HUES6 (cell line): Measurements from ENCODE around the gene C1QL3.

ENCODE experiments used
- H3K27ac ChIP-seq: 2 replicates; pipeline ENCODE4 v1.7.0; 2013; ENCODE audit warnings: low read depth, mild to moderate bottlenecking, low read length, inconsistent platforms
- H3K27me3 ChIP-seq: 2 replicates; pipeline ENCODE4 v1.6.1; 2013; ENCODE audit warnings: low read length; ENCODE audit not compliant: control insufficient read depth, insufficient read depth
- H3K36me3 ChIP-seq: 2 replicates; pipeline ENCODE4 v1.6.1; 2013; ENCODE audit warnings: low read length; ENCODE audit not compliant: control insufficient read depth, insufficient read depth
- H3K4me1 ChIP-seq: 2 replicates; pipeline ENCODE4 v1.6.1; 2013; ENCODE audit warnings: low read length; ENCODE audit not compliant: control insufficient read depth, insufficient read depth
- H3K4me3 ChIP-seq: 2 replicates; pipeline ENCODE4 v1.5.1; 2013; ENCODE audit warnings: low read depth, low read length
- H3K9ac ChIP-seq: one replicate; pipeline ENCODE4 v1.6.1; 2013; ENCODE audit warnings: mild to moderate bottlenecking, low read length
- H3K9me3 ChIP-seq: 2 replicates; pipeline ENCODE4 v1.6.1; 2013; ENCODE audit warnings: low read depth, low read length; ENCODE audit not compliant: control insufficient read depth, insufficient read depth

C1QL3 gene

DNA sequence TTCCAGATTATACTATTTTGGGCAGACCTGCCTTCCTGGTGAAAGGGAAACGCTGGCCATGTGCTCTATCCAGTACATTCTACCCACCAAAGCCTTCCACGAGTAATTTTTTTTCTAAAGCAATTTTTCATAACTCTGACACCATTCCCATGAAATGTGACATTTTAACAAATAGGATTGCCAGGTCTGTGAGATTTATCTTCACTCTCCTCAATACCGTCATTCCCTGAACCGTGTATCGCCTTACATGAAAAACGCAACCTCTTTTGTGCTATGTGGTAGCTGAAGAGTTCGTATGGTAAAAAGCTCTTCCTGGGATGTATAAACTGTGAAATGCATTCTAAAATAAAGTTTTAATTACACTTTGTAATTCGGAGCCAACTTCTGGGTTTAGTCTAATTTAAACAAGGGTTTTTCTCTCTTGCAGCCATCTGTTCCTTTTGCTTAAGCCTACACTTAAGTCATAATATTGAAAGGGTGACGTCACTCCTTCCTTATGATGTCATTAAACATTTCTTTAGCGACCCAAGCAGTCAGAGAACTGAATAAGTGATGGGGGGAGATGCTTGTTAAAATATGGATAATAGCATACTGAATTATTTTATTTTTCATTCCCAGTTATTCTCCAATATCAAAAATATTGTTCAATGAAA, 27.7 kb downstream of the C1QL3 start:
- H3K4me1 ChIP-seq = no peaks in the 10 kb centered on the region
- no peak overlapping the region for H3K4me3 ChIP-seq
- no peak overlapping the region for H3K9ac ChIP-seq
- no peaks in the 10 kb centered on the region for H3K36me3 ChIP-seq
- H3K27me3 ChIP-seq = no peaks in the 10 kb centered on the region
- no peak overlapping the region for H3K27ac ChIP-seq
- no peaks in the 10 kb centered on the region for H3K9me3 ChIP-seq

DNA sequence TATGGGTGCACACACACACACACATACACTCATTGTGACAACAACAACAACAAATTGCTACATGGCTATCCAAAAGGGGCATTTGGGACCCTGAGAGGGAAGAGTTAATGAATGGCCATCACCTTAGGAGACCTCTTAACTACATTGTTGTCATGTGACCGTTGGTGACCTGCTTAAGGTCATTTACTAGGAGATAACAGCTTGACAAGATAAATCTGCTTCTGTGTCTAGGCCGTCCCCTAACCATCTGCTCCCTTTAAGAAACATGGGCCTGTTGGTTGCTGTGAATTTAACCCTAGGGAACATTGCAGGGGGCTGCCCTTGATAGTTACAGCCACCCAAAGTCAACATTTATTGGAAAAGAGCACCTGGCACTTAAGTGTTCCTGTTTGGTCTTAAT, 29.7 kb downstream of the C1QL3 start:
- H3K9ac ChIP-seq = no peak overlapping the region
- H3K27me3 ChIP-seq = no peaks in the 10 kb centered on the region
- no peak overlapping the region for H3K27ac ChIP-seq
- H3K4me1 ChIP-seq = no peaks in the 10 kb centered on the region
- no peak overlapping the region for H3K4me3 ChIP-seq
- H3K9me3 ChIP-seq = no peaks in the 10 kb centered on the region
- H3K36me3 ChIP-seq = no peaks in the 10 kb centered on the region

DNA sequence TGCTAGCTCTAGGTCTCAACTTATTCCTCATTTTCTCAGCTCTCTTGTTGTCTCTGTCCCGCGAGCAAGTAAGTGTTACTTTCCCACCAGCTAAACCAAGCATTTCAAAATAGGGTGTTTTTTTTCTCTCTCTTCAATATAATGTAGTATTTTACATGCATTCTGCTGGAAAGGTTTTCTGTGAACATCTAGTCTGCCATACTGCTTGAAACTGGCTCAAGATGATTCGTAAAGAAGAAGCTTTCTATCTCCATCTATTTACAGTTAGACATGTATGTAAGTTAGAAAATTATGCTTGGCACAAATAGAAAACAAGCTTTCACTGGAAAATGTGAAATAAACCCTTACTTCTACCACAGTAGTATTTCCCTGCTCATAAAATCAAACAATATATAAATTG, 31.2 kb downstream of the C1QL3 start:
- Histone ChIP-seq H3K4me3 (no peak overlapping the region), H3K4me1 (no peaks in the 10 kb centered on the region), H3K27ac (no peak overlapping the region), H3K27me3 (no peaks in the 10 kb centered on the region), H3K36me3 (no peaks in the 10 kb centered on the region), H3K9ac (no peak overlapping the region), H3K9me3 (no peaks in the 10 kb centered on the region)

DNA sequence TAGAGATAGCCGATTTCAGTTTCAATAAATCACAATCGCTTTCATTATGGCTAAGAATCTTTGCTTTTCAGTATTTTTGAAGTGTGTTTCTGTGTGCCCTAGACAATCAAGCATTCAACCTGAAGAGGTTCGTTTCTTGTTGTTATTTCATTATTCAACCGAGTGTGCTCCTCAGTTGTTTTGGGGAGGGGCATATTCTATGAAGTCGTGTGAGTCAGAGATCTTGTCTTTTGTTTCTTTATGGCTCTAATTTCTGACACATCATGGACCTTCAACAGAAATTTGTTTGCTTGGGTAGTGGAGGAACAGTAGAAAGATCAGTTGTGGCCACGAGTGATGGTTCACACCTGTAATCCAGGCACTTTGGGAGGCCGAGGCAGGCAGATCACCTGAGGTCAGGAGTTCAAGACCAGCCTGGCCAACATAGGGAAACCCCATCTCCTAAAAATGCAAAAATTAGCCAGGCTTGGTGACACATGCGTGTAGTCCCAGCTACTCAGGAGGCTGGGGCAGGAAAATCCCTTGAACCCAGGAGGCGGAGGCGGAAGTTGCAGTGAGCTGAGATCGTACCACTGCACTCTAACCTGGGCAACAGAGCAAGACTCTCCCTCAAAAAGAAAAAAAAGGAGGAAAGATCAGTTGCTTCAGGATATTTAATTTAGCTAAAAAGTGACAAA, 38.3 kb downstream of the C1QL3 start:
- no peak overlapping the region for H3K9ac ChIP-seq
- H3K27ac ChIP-seq = no peak overlapping the region
- no peaks in the 10 kb centered on the region for H3K36me3 ChIP-seq
- H3K9me3 ChIP-seq = no peaks in the 10 kb centered on the region
- H3K4me3 ChIP-seq = no peak overlapping the region
- H3K4me1 ChIP-seq = no peaks in the 10 kb centered on the region
- H3K27me3 ChIP-seq = no peaks in the 10 kb centered on the region

DNA sequence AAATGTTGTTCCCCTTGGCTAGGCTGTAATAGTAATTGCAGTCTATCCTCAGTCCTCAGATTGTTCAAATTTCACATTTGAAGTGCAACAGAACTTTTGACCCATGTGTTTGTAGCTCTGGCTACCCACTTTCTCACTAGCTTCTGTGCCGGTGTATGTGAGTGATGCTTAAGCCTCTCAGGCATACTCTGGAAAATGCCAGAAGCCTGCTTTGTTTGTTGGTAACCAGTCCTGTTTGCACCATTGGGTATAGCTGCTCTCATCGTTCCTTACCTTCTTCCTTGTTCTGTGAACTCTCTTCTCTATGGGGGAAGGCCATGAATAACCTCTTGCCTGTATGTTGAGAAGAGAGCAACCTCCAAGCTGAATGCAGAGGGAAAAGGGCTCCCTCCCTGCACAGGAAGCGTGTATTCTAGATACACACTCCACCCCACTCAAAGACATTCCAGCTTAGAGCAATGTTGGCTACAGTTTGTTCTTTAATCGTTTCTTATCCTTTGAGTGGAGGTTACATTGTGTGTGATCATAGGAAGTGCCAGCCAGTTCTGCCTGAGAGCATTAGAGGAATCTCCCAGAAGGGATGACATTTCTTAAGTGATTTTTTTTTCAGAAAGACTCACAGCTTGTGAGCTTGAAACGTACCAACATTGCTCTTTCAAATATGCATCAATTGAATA, 40.5 kb downstream of the C1QL3 start:
- no peaks in the 10 kb centered on the region for H3K36me3 ChIP-seq
- no peak overlapping the region for H3K4me3 ChIP-seq
- no peaks in the 10 kb centered on the region for H3K4me1 ChIP-seq
- H3K27me3 ChIP-seq = no peaks in the 10 kb centered on the region
- no peak overlapping the region for H3K9ac ChIP-seq
- H3K9me3 ChIP-seq = no peaks in the 10 kb centered on the region
- no peak overlapping the region for H3K27ac ChIP-seq

DNA sequence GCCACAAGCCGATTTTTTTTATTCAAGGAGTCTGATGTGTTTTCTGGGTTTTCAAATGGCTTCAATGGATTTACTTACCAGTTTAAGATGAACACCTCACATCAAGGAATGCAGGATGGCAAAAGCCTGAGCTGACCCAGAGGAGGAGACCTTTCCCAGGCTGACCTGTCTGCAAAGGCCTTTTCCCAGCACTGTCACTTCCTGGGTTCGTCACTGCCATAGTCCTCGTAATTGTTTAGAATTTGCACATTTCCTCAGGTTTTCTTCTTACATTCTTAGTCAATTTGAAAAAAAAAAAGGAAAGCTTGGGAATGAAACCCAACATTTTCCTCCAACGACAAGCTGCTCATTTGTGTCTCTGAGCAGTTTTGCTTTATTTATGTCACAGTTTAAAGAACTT, 42.9 kb downstream of the C1QL3 start:
- Histone ChIP-seq H3K27me3 (no peaks in the 10 kb centered on the region), H3K4me3 (no peak overlapping the region), H3K9me3 (no peaks in the 10 kb centered on the region), H3K36me3 (no peaks in the 10 kb centered on the region), H3K9ac (no peak overlapping the region), H3K4me1 (no peaks in the 10 kb centered on the region), H3K27ac (no peak overlapping the region)

DNA sequence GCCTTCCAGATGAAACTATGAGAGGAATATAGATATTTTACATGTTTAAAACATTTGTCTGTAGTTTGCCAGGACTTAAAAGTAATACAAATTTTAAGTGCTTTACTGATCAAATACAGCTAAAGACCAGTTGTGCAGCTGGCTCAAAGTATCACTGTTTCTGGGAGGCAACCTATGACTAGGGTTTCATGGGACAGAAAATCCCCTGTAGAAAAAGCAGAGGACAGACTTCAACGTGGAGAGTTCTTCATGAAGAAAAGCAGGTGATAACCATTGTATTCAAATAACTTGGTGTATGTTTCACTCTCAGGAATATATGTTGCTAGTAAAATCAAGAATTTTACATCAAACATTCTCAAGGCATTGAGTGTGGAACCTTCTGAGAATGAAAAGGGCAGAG, 43.9 kb downstream of the C1QL3 start:
- H3K9ac ChIP-seq = no peak overlapping the region
- H3K27me3 ChIP-seq = no peaks in the 10 kb centered on the region
- H3K27ac ChIP-seq = no peak overlapping the region

DNA sequence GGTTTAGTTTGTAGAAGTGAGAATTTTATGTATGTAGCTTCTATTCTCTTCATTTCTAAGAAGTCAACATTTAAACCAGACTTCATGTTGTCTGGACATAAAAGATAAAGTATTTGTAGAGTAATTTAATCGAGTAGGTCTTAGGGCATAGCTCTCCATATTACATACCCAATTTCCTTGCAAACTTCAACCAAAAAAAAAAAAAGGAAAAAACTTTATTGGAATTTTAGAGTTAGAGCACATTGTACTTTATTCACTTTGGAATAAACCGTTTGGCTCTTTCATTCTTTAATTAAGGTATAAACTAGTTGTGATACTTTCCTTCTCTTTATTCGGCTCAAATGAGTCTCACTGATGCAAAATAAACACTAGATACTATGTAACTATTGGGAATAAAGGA, 48.9 kb downstream of the C1QL3 start:
- H3K27ac ChIP-seq = no peak overlapping the region
- H3K36me3 ChIP-seq = no peaks in the 10 kb centered on the region
- H3K9me3 ChIP-seq = no peaks in the 10 kb centered on the region
- no peak overlapping the region for H3K4me3 ChIP-seq
- no peaks in the 10 kb centered on the region for H3K27me3 ChIP-seq
- H3K4me1 ChIP-seq = no peaks in the 10 kb centered on the region
- no peak overlapping the region for H3K9ac ChIP-seq

More for the DNA sequence above, 43.9 kb downstream of the C1QL3 start:
- no peaks in the 10 kb centered on the region for H3K9me3 ChIP-seq
- no peaks in the 10 kb centered on the region for H3K4me1 ChIP-seq
- no peaks in the 10 kb centered on the region for H3K36me3 ChIP-seq
- H3K4me3 ChIP-seq = no peak overlapping the region

DNA sequence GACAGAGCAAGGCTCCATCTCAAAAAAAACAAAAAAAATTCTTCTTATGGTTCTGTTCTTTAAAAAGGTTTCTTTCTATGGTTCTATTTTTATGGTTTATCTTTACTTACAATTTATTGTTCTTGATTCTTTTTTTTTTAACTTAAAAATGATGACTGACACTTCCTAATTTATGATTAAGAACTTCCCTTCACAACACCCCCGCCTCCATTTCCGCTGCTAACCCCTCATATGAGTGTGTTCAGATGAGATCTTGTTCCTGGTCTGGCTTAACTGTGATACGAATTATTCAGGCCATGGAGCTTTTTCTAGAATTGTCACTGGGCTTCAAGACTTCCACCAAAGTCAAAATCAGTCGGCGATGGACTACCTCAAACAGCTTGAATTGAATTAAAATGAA, 50.9 kb downstream of the C1QL3 start:
- no peak overlapping the region for H3K27ac ChIP-seq
- no peak overlapping the region for H3K9ac ChIP-seq
- H3K27me3 ChIP-seq = no peaks in the 10 kb centered on the region
- H3K36me3 ChIP-seq = no peaks in the 10 kb centered on the region
- H3K9me3 ChIP-seq = no peaks in the 10 kb centered on the region
- H3K4me3 ChIP-seq = no peak overlapping the region
- H3K4me1 ChIP-seq = no peaks in the 10 kb centered on the region

DNA sequence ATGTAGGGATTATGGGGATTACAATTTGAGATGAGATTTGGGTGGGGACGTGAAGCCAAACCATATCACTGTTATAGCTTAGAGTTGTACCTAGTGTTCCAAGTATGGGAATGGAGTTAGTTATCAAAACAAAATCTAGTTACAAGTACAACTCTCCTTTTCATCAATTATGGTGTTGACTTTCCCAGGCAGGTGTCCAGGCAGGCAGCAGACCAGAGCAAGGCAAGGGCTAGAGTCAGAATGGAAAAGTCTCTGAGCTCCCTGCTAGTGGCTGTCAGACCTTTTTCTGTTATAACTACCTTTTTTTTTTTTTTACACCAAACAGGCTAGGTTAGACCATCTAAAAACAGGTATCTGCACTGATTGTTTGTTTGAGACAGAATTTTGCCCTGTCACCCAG, 55.7 kb downstream of the C1QL3 start:
- Histone ChIP-seq H3K36me3 (no peaks in the 10 kb centered on the region), H3K27me3 (no peaks in the 10 kb centered on the region), H3K4me1 (no peaks in the 10 kb centered on the region), H3K9me3 (0 out of 2 replicates have a peak, but pooled peaks cover 4% of the 10 kb centered on the region), H3K9ac (no peak overlapping the region), H3K4me3 (no peak overlapping the region), H3K27ac (no peak overlapping the region)
